Neural progenitor cell (in vitro differentiated cells): ENCODE measurements around the gene AFG1L. TPM values are rescaled to one million over a fixed set of nuclear protein-coding genes. Genes with fewer than 3 reads are reported as not detected.

Experiments used
- DNase-seq: peaks from one replicate; pipeline ENCODE4 v3.0.0-alpha.2; 2016; ENCODE audit warnings: low spot score
- H2AFZ ChIP-seq: fragments of 200-600 bp; sonication (generic); replicated peaks from 2 replicates; pipeline ENCODE4 v1.6.1; 2016; ENCODE audit warnings: antibody characterized with exemption
- H3F3A ChIP-seq: fragments of 200-600 bp; sonication (generic); 2 replicates; pipeline ENCODE4 v1.6.1; 2016; ENCODE audit warnings: antibody characterized with exemption, low read depth
- H3K27ac ChIP-seq: fragments of 200-600 bp; sonication (generic); 2 replicates; pipeline ENCODE4 v1.5.1; 2016; ENCODE audit warnings: mild to moderate bottlenecking
- H3K27me3 ChIP-seq: fragments of 200-600 bp; sonication (generic); 2 replicates; pipeline ENCODE4 v1.6.1; 2016; ENCODE audit warnings: mild to moderate bottlenecking, moderate library complexity
- H3K36me3 ChIP-seq: fragments of 200-600 bp; sonication (generic); 2 replicates; pipeline ENCODE4 v1.5.1; 2016
- H3K4me1 ChIP-seq: fragments of 200-600 bp; sonication (generic); 2 replicates; pipeline ENCODE4 v1.6.1; 2016; ENCODE audit warnings: mixed run types
- H3K4me2 ChIP-seq: fragments of 200-600 bp; sonication (generic); 2 replicates; pipeline ENCODE4 v1.6.1; 2016
- H3K4me3 ChIP-seq: fragments of 200-600 bp; sonication (generic); 2 replicates; pipeline ENCODE4 v1.5.1; 2016
- H3K79me2 ChIP-seq: fragments of 200-600 bp; sonication (generic); 2 replicates; pipeline ENCODE4 v1.6.1; 2016; ENCODE audit warnings: low read depth
- H3K9ac ChIP-seq: fragments of 200-600 bp; sonication (generic); 2 replicates; pipeline ENCODE4 v1.6.1; 2016
- H3K9me3 ChIP-seq: fragments of 200-600 bp; sonication (generic); 2 replicates; pipeline ENCODE4 v1.5.1; 2016; ENCODE audit warnings: low read depth
- H4K20me1 ChIP-seq: fragments of 200-600 bp; sonication (generic); 2 replicates; pipeline ENCODE4 v1.6.1; 2016; ENCODE audit warnings: low read depth
- H3K27ac Mint-ChIP-seq: 3 replicates; pipeline ENCODE4 v1.8.0; 2021; ENCODE audit warnings: mixed read lengths
- H3K27me3 Mint-ChIP-seq: 2 replicates; pipeline ENCODE4 v1.8.0; 2022; ENCODE audit warnings: low read depth, mild to moderate bottlenecking, inconsistent platforms, moderate library complexity, mixed read lengths; ENCODE audit not compliant: insufficient read depth
- H3K36me3 Mint-ChIP-seq: 3 replicates; pipeline ENCODE4 v1.8.0; 2021; ENCODE audit warnings: mixed read lengths
- H3K4me1 Mint-ChIP-seq: 3 replicates; pipeline ENCODE4 v1.8.0; 2021; ENCODE audit warnings: mixed read lengths
- H3K4me3 Mint-ChIP-seq: 3 replicates; pipeline ENCODE4 v1.8.0; 2021; ENCODE audit warnings: mild to moderate bottlenecking, moderate library complexity, mixed read lengths
- H3K9me3 Mint-ChIP-seq: 3 replicates; pipeline ENCODE4 v1.8.0; 2020; ENCODE audit warnings: mixed read lengths
- EZH2 ChIP-seq: fragments of 200-600 bp; sonication (generic); IDR thresholded peaks from 2 replicates; pipeline ENCODE4 v1.6.1; 2017; ENCODE audit warnings: antibody characterized with exemption, mild to moderate bottlenecking, moderate library complexity
- EZH2phosphoT487 ChIP-seq: fragments of 200-600 bp; sonication (generic); IDR thresholded peaks from 2 replicates; pipeline ENCODE4 v1.6.1; 2017; ENCODE audit warnings: antibody characterized with exemption
- total RNA-seq: library from RNA; depleted of rRNA; stranded (reverse); fragments of >200 nt; gene quantifications from 2 replicates; pipeline ENCODE4 v1.2.3, GENCODE V29; 2015; ENCODE audit warnings: low replicate concordance
- TF ChIP-seq, protein P1 (sequence below): fragments of 200-600 bp; sonication (generic); IDR thresholded peaks from 2 replicates; pipeline ENCODE4 v1.5.1; 2017; ENCODE audit warnings: antibody characterized with exemption, mild to moderate bottlenecking

Gene AFG1L
- total RNA-seq, 1 donor from 2014 or later: 8.3 TPM

DNA sequence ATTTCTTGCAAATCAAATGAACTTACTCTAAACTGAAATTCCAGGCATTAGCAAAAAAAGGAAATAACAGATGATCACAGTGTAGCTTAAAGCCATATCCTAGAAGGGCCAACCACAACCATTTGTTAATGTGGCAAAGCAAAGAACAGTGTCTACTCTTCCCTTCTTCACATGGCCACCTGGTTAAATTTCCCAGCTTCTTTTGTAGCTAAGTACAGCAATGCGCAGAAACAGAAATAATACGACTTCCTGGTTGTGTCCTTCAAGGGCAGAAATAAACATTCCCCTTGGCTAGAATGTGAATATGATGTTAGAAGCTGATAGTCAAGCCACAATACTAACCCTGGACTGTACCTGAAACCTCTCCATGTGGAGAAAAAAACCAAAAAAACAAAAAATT is 43.6 kb upstream of the AFG1L start:
- no peaks in the 10 kb centered on the region for H3K9me3 Mint-ChIP-seq

GRCh38 chr6:108252055-108252454 is 42.8 kb upstream of the AFG1L start:
- H3K36me3 ChIP-seq: no peaks in the 10 kb centered on the region
- peaks cover 15% of the 10 kb centered on the region for H3K36me3 Mint-ChIP-seq
- H3K27ac Mint-ChIP-seq: no peak overlapping the region
- H3K27me3 Mint-ChIP-seq: no peaks in the 10 kb centered on the region
- DNase-seq: no peak
- no peaks in the 10 kb centered on the region for H3K4me1 ChIP-seq
- H3K4me3 ChIP-seq: no peak overlapping the region
- TF ChIP-seq, protein P1, sequence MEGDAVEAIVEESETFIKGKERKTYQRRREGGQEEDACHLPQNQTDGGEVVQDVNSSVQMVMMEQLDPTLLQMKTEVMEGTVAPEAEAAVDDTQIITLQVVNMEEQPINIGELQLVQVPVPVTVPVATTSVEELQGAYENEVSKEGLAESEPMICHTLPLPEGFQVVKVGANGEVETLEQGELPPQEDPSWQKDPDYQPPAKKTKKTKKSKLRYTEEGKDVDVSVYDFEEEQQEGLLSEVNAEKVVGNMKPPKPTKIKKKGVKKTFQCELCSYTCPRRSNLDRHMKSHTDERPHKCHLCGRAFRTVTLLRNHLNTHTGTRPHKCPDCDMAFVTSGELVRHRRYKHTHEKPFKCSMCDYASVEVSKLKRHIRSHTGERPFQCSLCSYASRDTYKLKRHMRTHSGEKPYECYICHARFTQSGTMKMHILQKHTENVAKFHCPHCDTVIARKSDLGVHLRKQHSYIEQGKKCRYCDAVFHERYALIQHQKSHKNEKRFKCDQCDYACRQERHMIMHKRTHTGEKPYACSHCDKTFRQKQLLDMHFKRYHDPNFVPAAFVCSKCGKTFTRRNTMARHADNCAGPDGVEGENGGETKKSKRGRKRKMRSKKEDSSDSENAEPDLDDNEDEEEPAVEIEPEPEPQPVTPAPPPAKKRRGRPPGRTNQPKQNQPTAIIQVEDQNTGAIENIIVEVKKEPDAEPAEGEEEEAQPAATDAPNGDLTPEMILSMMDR: no peak
- no peak for TF ChIP-seq EZH2
- TF ChIP-seq EZH2phosphoT487: no peak
- peaks cover 44% of the 10 kb centered on the region for H3K79me2 ChIP-seq
- H3K9me3 Mint-ChIP-seq: no peaks in the 10 kb centered on the region
- H3K4me3 Mint-ChIP-seq: no peak overlapping the region
- no peak overlapping the region for H3K4me2 ChIP-seq
- H2AFZ ChIP-seq: no peak overlapping the region
- H3K27ac ChIP-seq: no peak overlapping the region
- H4K20me1 ChIP-seq: peaks cover 12% of the 10 kb centered on the region
- H3K9me3 ChIP-seq: no peaks in the 10 kb centered on the region
- H3K9ac ChIP-seq: no peak overlapping the region
- no peaks in the 10 kb centered on the region for H3K4me1 Mint-ChIP-seq
- no peaks in the 10 kb centered on the region for H3F3A ChIP-seq
- H3K27me3 ChIP-seq: no peaks in the 10 kb centered on the region

More for the DNA sequence above, 43.6 kb upstream of the AFG1L start:
- DNase-seq: no peak
- Histone ChIP-seq H3K4me1 (no peaks in the 10 kb centered on the region), H4K20me1 (peaks cover 12% of the 10 kb centered on the region), H3K27ac (no peak overlapping the region), H2AFZ (no peak overlapping the region), H3K27me3 (no peaks in the 10 kb centered on the region), H3K4me3 (no peak overlapping the region), H3K79me2 (peaks cover 44% of the 10 kb centered on the region), H3K9ac (no peak overlapping the region), H3K36me3 (no peaks in the 10 kb centered on the region), H3F3A (no peaks in the 10 kb centered on the region), H3K4me2 (no peak overlapping the region), H3K9me3 (no peaks in the 10 kb centered on the region)
- TF ChIP-seq, protein P1: no peak
- TF ChIP-seq EZH2phosphoT487: no peak
- TF ChIP-seq EZH2: no peak
- no peaks in the 10 kb centered on the region for H3K27me3 Mint-ChIP-seq
- no peak overlapping the region for H3K27ac Mint-ChIP-seq
- peaks cover 11% of the 10 kb centered on the region for H3K36me3 Mint-ChIP-seq
- no peaks in the 10 kb centered on the region for H3K4me1 Mint-ChIP-seq
- no peak overlapping the region for H3K4me3 Mint-ChIP-seq

- no peak overlapping the region for H3K27ac ChIP-seq
- H3K27me3 ChIP-seq: no peaks in the 10 kb centered on the region
- H3F3A ChIP-seq: no peaks in the 10 kb centered on the region
- no peak for DNase-seq
- H4K20me1 ChIP-seq: peaks cover 9% of the 10 kb centered on the region
- Mint-ChIP-seq H3K27ac (no peak overlapping the region), H3K36me3 (peaks cover 12% of the 10 kb centered on the region), H3K4me1 (no peaks in the 10 kb centered on the region), H3K27me3 (no peaks in the 10 kb centered on the region), H3K4me3 (no peak overlapping the region), H3K9me3 (no peaks in the 10 kb centered on the region)
- H2AFZ ChIP-seq: no peak overlapping the region
- no peaks in the 10 kb centered on the region for H3K36me3 ChIP-seq
- no peaks in the 10 kb centered on the region for H3K9me3 ChIP-seq
- no peak overlapping the region for H3K9ac ChIP-seq
- no peak overlapping the region for H3K4me2 ChIP-seq
- no peaks in the 10 kb centered on the region for H3K4me1 ChIP-seq
- no peak overlapping the region for H3K4me3 ChIP-seq
- TF ChIP-seq EZH2phosphoT487 (no peak), EZH2 (no peak)
- TF ChIP-seq, protein P1: no peak
- H3K79me2 ChIP-seq: peaks cover 40% of the 10 kb centered on the region
Measured at GRCh38 chr6:108253241-108253640, 41.6 kb upstream of the AFG1L start.
